Posterior vena cava (tissue), 2 donors: ENCODE data around the gene PDXP. TPM values are rescaled to one million over a fixed set of nuclear protein-coding genes. Genes with fewer than 3 reads are reported as not detected.
"Not testable (repeated sequence)": the region's sequence is repeated elsewhere in the genome, so short reads cannot be mapped to it uniquely, and the experiment has no call there.

Experiments
- DNase-seq: peaks from one replicate; pipeline ENCODE4 v3.0.0-alpha.2; 2020; ENCODE audit warnings: low spot score
- intact Hi-C, 2 donors: fragments of 100-400 bp; cut with DNase I; formaldehyde crosslinking; loops; one replicate each; pipeline versions ENCODE4 v1.14.1 to v1.14.2; 2022 to 2023
- long read RNA-seq, 2 donors: library from polyadenylated mRNA; unstranded; transcript quantifications; one replicate each; pipeline ENCODE4 v2.0.0, GENCODE V29; 2020 to 2021
- total RNA-seq, 2 donors: library from RNA; stranded (reverse); fragmentation: NEBNext Ultra II Directional; extraction: Animal tissue kit (Norgen Biotek cat#: 25700); gene quantifications; one replicate each; pipeline ENCODE4 v1.2.1, GENCODE V29; 2021
- donor health status: DM: yes; HTN: yes; CAD: no.
- donor health status: DM: yes; HTN: yes; CAD: no.

PDXP gene, protein sequence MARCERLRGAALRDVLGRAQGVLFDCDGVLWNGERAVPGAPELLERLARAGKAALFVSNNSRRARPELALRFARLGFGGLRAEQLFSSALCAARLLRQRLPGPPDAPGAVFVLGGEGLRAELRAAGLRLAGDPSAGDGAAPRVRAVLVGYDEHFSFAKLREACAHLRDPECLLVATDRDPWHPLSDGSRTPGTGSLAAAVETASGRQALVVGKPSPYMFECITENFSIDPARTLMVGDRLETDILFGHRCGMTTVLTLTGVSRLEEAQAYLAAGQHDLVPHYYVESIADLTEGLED
- total RNA-seq = 1 to 10 TPM; 5.0 to 5.4 TPM
- long read RNA-seq, donor 1, partial matches to known transcripts = 0 of 1 reads
- long read RNA-seq, donor 1, other reads (novel, unspliced or antisense) = 0 of 1 reads
- long read RNA-seq, donor 2, partial matches to known transcripts = 0 of 1 reads
- long read RNA-seq, donor 2, other reads (novel, unspliced or antisense) = 0 of 1 reads

DNA sequence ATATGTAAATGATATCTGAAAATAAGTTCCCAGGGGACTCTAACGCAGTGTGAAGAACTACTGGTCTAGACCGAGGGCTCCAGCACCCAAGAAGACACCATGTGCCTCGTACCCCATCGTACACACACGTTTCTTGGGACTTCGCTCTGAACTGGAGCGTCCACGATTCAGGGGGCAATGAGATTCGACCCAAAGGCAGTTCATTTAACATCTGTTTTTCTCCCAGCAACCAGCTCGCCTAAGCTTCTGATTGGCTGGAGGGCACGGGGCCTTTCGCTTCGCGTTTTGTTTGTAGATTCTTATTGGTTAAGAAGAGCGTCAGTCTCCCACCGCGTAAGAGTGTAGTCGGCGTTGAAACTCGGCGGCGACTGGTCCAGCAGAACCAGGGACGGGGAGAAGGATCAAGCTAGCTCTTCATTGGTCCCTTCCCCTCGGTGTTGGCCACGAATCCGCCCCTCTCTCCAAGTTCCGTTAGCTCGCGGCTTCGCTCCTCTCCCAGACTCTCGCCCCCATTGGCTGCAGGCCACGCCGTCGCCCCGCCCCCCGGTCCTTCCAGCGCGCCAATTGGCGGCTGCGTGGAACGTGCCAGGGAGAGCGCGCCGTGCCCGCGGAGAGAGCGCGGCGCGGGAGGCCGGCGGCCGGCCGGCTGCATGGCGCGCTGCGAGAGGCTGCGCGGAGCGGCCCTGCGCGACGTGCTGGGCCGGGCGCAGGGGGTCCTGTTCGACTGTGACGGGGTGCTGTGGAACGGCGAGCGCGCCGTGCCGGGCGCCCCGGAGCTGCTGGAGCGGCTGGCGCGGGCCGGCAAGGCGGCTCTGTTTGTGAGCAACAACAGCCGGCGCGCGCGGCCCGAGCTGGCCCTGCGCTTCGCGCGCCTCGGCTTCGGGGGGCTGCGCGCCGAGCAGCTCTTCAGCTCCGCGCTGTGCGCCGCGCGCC, at the start of gene PDXP:
TSS of gene PDXP (plus strand) at position 591 of the 933 bp plus-strand sequence. CDS start at position 651, 60 bp downstream.
- DNase-seq = peak; percentile 100
- intact Hi-C loops = loop anchor here in 1 of 2 donors (10.0 kb wide), 1 partner anchor 206 kb away; no protein-coding TSS in a partner anchor

DNA sequence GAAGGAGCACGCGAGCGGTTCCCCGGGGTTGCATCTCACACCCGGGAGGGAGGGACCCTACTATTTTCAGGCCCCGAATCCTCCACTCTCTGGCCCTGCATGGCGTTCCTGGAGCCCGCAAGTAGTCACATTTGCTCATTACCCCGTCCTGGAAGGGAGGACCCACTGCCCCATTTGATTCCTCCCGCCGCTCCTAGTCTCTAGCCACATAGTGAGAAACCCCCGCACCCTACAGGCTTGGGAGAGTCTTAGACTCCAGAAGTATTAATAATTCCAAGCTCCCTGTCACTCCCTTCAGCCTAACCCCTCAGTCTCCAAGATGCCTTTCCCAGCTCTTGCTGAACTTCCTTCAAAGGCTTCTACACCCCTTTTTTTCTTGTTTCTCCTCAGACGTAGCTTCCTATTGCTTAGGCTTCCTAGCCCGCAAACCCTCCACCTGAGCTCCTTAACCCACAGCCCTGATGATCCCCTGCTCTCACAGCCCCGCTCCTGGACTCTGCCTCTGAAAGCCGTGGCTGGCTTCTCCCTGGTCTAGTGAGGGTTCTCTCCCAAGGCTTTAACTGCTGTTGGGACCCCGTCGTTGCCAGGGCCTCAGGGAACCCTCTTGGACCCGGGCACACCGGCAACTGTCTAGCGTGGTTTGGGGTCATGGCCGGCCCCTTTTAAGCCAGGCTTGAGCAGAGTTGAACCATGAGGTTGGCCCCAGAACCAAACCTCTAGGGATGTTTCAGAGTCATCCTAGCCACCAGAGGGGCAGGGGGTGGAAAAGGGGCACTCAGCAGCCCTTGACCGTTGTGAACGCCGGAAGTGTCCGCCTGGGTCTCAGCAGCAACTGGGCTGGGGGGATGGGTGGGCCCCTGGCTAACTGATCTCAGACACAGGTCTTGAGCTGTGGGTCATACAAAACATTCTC, 49.0 kb upstream of the PDXP start:
- DNase-seq = no peak
- intact Hi-C loops = no loop called here

DNA sequence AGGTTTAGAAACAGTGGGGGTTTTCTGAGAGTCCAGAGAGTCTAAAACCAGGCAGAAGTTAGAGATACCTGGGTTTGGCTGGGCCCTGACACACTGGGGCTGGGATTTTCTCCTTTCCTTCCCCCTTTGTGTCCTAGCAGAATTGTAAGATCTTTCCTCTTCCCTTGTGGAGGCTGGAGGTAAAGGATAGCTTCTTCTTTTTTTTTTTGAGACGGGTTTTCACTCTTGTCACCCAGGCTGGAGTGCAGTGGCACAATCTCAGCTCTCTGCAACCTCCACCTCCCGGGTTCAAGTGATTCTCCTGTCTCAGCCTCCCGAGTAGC, 48.4 kb upstream of the PDXP start:
- intact Hi-C loops = not testable (repeated sequence)

DNA sequence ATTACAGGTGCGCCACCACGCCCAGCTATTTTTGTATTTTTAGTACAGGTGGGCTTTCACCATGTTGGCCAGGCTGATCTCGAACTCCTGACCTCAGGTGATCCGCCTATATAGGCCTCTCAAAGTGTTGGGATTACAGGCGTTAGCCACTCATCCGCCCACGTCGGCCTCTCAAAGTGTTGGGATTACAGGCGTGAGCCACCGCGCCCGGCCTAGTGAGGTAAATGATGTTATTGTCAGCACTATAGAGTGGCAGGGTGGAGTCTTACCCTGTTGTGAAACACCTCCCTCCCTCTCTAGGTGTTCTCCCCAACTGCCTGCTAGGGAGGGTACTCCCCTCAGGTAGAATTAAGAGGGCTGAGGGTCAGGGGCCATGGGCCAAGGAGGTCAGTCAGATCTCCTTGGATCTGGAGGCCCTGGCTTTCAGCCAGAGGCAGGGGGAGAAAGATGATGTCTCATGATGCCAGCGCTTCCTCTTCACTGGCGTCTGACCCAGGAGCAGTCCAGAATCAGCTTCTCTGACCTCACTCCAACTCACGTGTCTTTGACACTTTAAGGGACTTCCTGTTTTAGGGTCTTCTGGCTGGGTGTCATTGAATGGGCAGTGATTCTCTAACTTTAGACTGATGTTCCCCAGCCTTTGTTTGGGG, 47.9 kb upstream of the PDXP start:
- intact Hi-C loops = no loop called here
- no peak for DNase-seq

More for the DNA sequence above, 48.4 kb upstream of the PDXP start:
- not testable (repeated sequence) for DNase-seq

DNA sequence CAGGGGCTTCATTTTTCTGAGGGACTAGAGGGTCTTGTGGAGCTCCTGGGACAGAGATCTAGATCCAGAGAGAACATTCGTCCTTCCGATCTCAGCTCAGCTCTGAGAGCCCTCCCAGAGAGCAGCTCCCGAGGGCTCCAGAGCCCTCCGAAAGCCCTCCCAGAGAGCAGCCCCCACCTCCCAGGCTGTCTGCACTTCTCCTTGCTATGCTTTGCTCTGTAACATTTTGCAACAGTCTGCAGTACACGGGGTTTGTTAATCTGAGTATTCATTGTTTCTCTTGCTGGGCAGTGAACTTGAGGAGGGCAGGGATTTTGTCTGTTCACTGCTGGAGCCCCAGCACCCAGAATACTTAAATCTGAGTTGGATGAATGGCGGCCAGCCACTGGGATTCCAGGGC, 47.3 kb upstream of the PDXP start:
- intact Hi-C loops = no loop called here
- no peak for DNase-seq

DNA sequence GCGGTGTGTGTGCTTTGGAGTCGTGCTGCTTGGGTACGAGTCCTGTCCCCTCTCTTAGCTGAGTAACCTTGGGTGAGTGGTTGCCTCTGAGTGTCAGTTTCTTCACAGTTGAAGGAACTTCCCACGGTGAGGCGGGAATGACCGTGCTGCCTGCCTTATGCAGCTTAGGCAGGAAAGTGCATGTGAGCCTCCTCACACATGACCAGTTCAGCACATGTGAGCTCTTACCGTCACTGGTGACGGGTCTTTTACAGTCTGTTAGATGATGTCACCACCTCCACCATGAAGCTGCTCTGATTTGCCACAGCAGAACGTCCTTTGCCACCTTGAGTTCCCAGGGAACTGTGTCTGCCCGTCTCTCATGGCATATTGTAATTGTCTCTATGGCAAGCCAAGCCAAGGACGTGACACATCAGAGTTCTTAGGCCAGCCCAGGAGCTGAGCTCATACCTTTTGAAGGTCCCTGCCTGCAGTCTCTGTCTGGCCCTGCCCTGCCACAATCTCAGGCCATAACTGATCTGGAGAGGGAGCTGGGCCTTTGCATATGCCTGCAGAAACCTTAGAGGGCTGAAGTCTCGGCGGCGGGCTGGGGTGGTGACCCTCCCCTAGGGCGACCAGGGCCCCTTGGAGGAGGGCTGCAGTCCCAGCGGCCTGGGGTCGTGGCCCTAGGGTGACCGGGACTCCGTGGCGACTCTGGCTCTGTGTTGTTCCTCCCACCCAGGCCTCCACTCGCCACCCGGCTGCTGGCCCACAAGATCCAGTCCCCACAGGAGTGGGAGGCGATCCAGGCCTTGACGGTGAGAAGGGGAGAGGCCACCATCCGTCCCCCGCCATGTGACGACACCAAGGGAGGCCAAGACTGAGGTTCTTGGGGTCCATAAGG, 42.1 kb upstream of the PDXP start:
- DNase-seq = no peak
- intact Hi-C loops = no loop called here

DNA sequence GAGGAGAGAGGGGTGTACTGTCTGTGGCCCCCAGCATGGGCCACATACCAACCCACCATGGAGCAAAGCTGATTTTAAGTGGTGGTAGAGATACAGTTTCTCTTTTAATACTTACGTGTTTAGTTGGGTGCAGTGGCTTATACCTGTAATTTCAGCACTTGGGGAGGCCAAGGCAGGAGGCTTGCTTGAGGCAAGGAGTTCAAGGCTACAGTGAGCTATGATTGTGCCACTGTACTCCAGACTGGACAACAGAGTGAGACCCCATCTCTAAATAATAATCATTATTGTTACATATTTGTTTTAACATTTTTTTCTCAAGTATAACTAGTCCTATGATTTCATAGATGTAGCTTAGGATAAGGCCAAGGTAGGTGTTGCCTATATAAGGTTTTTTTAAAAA, 41.1 kb upstream of the PDXP start:
- intact Hi-C loops = no loop called here
- no peak for DNase-seq

DNA sequence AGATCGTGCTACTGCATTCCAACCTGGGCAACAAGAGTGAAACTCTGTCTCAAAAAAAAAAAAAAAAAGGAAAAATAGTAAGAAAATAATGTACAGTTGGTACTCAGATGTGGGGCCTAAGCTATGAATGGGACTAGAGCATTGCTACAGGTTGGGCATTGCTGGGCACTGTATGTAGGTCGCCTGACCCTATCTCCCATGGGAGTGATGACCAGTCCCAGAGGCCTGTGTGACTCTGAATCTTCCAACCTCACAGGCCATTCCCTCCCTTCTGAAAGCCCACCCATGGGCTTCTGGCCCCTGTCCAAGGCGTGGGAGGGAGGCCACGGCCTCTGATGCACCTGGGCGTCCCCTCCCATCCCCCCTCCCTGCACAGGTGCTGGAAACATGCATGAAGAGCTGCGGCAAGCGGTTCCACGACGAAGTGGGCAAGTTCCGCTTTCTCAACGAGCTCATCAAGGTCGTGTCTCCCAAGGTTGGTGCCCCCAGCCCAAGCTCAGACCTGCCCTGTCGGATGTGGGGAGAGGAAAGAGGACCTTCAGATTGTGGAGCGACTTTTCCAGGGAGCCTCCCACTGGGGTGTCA, 40.4 kb upstream of the PDXP start:
- no peak for DNase-seq
- intact Hi-C loops = no loop called here

DNA sequence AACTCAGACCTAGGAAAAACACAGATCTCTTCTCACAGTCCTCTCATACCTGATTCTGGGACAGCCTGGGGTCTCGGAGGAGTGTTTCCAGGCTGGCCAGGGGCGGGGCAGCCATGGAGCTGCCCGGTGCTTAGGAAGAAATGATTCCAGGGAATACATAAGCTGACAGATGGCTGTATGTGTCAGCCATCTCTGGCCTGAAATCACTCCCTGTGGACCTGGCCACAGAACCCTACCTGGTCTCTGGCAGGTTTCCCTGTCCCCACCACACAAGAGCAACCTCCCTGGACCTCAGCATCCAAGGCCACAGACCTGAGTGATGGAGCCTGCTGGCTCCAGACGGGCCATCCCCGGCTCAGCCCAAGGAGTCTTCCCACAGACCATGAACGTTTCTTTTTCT, 39.8 kb upstream of the PDXP start:
- intact Hi-C loops = no loop called here
- no peak for DNase-seq

DNA sequence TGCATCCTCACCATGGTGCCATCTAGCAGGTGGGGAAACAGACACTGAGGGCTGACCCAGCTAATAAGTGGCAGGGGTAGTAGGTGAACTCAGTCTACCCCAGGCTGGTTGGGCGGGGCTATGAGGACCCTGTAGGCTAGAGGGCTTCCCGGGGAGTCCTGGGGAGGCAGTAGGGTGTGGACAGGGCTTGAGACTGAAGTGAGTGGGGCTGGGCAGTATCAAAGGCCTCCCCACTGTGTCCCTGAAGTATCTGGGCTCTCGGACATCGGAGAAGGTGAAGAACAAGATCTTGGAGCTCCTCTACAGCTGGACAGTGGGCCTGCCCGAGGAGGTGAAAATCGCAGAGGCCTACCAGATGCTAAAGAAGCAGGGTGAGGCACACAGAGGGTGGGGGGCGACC, 38.5 kb upstream of the PDXP start:
- no peak for DNase-seq
- intact Hi-C loops = no loop called here

DNA sequence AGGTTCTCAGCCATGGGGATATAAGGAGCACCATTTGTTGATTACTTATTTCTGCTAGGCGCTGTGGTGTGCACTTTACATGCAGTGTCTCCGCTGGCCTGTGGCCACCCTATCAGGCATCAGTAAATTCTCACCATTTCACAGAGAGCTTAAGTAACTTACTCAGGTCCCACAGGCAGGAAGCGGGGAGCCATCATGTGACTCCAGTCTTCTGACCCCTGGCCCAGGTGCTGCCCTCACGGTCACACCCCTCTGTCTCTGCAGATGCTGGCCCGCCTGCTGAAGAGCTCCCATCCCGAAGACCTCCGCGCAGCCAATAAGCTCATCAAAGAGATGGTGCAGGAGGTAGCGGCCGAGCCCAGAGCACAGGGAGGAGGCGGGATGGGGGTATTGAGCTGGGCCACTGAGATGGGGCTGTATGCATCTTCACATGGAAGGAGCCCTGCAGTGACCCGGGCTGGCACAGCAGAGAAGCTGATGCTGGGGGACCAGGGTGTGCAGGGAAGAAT, 37.1 kb upstream of the PDXP start:
- intact Hi-C loops = no loop called here
- DNase-seq = no peak

DNA sequence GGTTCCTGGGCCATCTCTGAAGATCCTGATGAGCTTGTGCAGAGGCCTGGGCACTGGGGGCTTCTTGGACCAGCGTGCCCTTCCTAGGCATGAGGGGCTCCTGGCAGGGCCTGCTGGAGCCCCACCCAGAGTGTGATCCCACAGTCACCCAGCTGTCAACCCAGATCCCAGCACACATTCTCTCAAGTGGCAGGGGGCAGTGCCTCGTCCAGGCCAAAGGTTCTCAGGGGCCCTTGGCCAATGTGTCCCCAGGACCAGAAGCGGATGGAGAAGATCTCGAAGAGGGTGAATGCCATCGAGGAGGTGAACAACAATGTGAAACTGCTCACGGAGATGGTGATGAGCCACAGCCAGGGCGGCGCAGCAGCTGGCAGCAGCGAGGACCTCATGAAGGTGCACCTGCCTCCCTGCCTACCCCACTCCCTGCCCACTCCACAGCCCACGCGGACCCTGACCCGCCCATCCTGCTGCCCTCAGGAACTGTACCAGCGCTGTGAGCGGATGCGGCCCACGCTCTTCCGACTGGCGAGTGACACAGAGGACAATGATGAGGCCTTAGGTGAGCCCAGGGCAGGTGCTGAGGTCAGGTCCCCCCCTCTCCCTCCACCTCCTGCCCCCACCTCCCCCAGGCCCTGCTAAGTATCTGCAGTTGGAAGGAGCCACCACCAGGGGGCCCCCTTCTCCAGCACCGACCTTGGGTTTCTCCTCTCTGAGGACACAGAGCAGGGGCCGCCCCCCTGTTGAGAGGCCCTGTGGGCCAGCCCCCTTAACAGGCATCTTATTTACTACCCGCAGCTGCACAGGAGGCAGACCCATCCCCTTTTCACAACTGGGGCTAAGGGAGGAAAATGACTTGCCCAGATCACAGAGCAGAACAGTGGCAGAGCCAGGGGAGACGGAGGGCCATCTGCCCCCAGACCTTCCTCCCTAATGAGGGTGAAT, 35.2 kb upstream of the PDXP start:
- no peak for DNase-seq
- intact Hi-C loops = loop anchor here in 1 of 2 donors (2.0 kb wide), 2 partner anchors 63 to 165 kb away; partner anchors contain the start of gene CDC42EP1

DNA sequence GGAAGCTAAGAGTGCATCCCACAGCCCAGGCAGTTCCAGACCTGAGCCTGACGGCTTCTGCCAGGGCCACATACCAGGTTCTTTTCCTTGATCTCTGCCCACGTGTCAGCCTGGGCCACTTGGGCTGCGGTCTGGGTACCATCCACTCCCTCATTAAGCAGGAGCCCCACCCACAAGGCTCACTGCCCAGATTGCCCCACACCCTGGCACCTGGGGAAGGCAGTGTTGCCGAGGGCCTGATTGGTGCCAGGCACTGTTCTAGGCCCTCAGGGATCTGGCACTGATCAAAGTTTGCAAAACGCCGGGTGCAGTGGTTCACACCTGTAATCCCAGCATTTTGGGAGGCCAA, 34.5 kb upstream of the PDXP start:
- DNase-seq = no peak
- intact Hi-C loops = loop anchor here in 1 of 2 donors (2.0 kb wide), 1 partner anchor 63 kb away; the partner anchor contains the start of gene CDC42EP1

DNA sequence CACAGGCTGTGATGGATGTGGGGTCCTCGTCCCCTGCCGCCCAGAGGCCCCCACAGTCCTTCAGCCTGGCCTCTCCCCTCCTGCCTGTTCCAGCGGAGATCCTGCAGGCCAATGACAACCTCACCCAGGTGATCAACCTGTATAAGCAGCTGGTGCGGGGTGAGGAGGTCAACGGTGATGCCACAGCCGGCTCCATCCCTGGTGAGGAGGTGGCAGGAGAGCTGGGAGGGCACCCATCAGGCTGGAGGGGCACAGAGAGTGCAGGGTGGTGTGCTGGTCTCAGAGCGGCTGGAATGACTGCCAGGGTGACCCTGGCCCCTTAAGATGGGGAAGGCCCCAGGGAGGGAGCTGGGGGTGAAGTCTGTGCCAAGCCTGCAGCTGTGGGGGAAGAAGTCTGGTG, 33.6 kb upstream of the PDXP start:
- DNase-seq = no peak
- intact Hi-C loops = loop anchor here in 1 of 2 donors (2.0 kb wide), 1 partner anchor 64 kb away; the partner anchor contains the start of gene CDC42EP1

DNA sequence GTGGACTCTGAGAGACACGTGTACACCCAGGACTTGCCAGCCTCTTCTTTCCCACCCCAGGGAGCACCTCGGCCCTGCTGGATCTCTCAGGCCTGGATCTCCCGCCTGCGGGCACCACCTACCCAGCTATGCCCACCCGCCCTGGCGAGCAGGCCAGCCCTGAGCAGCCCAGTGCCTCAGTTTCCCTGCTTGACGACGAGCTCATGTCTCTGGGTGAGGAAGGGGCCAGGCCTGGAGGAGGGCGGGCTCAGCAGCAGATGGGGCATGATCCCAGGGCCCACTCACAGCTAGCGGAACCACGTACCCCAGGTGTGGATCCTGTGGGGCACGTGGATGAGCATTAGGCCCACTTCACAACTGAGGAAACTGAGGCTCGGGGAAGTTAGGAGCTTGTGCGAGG, 32.8 kb upstream of the PDXP start:
- no peak for DNase-seq
- intact Hi-C loops = loop anchor here in 1 of 2 donors (2.0 kb wide), 1 partner anchor 65 kb away; the partner anchor contains the start of gene CDC42EP1

DNA sequence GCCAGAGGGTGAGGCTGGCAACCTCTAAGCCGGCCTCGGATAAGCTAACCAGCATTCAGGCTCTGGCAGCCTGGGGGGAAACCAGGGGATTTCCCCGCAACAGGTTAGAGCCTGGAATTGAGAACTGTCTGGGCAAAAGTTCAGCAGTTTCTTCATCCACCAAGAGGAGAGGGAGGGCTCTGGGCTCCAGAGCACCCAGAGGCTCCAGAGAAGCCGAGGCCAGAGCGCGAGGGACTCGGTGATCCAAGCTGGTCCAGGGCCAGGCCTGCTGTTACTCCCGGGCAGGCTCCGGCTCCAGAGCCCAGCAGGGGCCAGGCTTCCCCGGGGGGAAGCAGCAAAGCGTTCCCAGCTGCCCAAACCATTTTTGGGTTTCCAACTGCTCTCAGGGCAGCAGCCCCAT, 32.4 kb upstream of the PDXP start:
- peak; percentile 93 for DNase-seq
- intact Hi-C loops = no loop called here
